Hepatocyte (in vitro differentiated cells): ENCODE measurements around the gene SHC4.

Experiments used
- CTCF ChIP-seq: fragments of 200-600 bp; sonication (generic); IDR thresholded peaks from 2 replicates; pipeline ENCODE4 v1.5.1; 2016; ENCODE audit warnings: antibody characterized with exemption, mild to moderate bottlenecking; ENCODE audit not compliant: poor library complexity
- EZH2 ChIP-seq: fragments of 200-600 bp; sonication (generic); IDR thresholded peaks from 2 replicates; pipeline ENCODE4 v1.6.1; 2016; ENCODE audit warnings: antibody characterized with exemption, mild to moderate bottlenecking, borderline replicate concordance

GRCh38 chr15:48898446-48898845 lies 65.3 kb downstream of the SHC4 start:
- TF ChIP-seq EZH2, result no peak
- TF ChIP-seq CTCF, result no peak
